Mucosa of descending colon (tissue), 3 donors: ENCODE measurements around the gene PAX2. TPM values are rescaled to one million over a fixed set of nuclear protein-coding genes. Genes with fewer than 3 reads are reported as not detected.
A peak's percentile ranks its signal among the peaks of the same experiment; 100 is the strongest.

Source experiments
- ATAC-seq: fragments of 200-7000 bp; cut with Tn5 transposase; one replicate; pipeline ENCODE4 v1.9.1; 2020; ENCODE audit warnings: mild to moderate bottlenecking, moderate library complexity
- DNase-seq, 3 donors: peaks; one replicate each; pipeline ENCODE4 v3.0.0-alpha.2; 2020
- H3K36me3 ChIP-seq: fragments of 200-600 bp; one replicate; pipeline ENCODE4 v1.8.0; 2021; ENCODE audit warnings: low read depth, mild to moderate bottlenecking
- H3K4me1 ChIP-seq: fragments of 200-600 bp; one replicate; pipeline ENCODE4 v1.8.0; 2021; ENCODE audit warnings: low read depth, mild to moderate bottlenecking
- H3K4me3 ChIP-seq: fragments of 200-600 bp; one replicate; pipeline ENCODE4 v1.8.0; 2021; ENCODE audit warnings: mild to moderate bottlenecking
- H3K9me3 ChIP-seq: fragments of 200-600 bp; one replicate; pipeline ENCODE4 v1.8.0; 2021; ENCODE audit warnings: mild to moderate bottlenecking
- intact Hi-C, 2 donors: fragments of 100-400 bp; cut with DNase I in 1 of 2; cut with micrococcal nuclease in 1 of 2; formaldehyde crosslinking; loops; one replicate each; pipeline versions ENCODE4 v1.11.0 to v1.11.1; 2022; cut with DNase I, micrococcal nuclease
- total RNA-seq, 3 donors: library from RNA; stranded (reverse); fragmentation: NEBNext Ultra II Directional in 2 of 3; extraction: Animal tissue kit (Norgen Biotek cat#: 25700) in 2 of 3; gene quantifications; one replicate each; pipeline versions ENCODE4 v1.2.1 to v1.2.4, GENCODE V29; 2021 to 2023
- TF ChIP-seq, protein P1 (sequence below): fragments of 200-600 bp; IDR thresholded peaks from one replicate; pipeline ENCODE4 v1.8.0; 2022; ENCODE audit warnings: antibody characterized with exemption, mild to moderate bottlenecking
- donor health status: DM: no; HTN: no; CAD: no; lungs with moderate emphysema.
- donor health status: DM: no; HTN: no; CAD: no.
- donor health status: DM: no; HTN: yes; CAD: no.

The PAX2 gene
- total RNA-seq, 3 donors from 2014 or later: not detected

DNA sequence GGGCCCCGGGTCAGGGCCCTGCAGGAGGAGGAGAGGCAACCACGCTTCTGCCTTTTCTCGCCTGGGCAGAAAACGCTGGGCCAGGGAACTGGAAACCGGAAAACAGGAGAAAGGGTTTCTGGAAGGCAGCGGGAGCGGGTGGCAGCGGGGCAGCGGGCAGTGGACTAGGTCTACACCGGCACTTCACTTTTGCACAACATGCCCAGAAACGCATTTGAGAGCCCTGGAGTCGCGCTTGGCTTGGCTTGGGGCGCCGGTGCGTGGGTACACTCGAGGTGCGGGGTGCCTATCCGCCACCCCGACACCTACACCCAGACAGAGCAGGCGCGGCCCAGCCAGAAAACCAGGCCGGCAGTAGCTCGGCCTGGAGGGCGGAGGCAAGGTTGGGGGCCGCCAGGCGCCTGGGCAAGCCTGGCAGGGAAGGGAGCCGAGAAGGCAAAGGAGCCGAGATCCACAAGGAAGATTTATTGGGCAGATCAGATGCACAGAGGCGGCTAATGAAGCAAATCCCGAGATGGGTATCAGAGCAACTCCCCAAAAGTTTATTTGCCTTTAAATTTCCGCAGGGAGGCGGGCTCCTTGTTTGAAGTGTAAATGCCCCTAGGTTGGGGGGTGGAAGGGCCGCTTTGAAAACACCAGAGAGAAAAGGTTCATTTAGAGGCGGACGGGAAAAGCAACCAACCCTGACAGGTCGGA lies 3.2 kb upstream of the PAX2 start:
- no peaks in the 10 kb centered on the region for H3K9me3 ChIP-seq
- no peak for ATAC-seq
- H3K36me3 ChIP-seq: no peaks in the 10 kb centered on the region
- intact Hi-C loops: loop anchor here in 1 of 2 donors (10.0 kb wide), 1 partner anchor 177 kb away; no protein-coding TSS in a partner anchor
- DNase-seq: no peak
- TF ChIP-seq, protein P1, sequence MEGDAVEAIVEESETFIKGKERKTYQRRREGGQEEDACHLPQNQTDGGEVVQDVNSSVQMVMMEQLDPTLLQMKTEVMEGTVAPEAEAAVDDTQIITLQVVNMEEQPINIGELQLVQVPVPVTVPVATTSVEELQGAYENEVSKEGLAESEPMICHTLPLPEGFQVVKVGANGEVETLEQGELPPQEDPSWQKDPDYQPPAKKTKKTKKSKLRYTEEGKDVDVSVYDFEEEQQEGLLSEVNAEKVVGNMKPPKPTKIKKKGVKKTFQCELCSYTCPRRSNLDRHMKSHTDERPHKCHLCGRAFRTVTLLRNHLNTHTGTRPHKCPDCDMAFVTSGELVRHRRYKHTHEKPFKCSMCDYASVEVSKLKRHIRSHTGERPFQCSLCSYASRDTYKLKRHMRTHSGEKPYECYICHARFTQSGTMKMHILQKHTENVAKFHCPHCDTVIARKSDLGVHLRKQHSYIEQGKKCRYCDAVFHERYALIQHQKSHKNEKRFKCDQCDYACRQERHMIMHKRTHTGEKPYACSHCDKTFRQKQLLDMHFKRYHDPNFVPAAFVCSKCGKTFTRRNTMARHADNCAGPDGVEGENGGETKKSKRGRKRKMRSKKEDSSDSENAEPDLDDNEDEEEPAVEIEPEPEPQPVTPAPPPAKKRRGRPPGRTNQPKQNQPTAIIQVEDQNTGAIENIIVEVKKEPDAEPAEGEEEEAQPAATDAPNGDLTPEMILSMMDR: no peak
- H3K4me3 ChIP-seq: no peak overlapping the region
- peaks cover 17% of the 10 kb centered on the region for H3K4me1 ChIP-seq

DNA sequence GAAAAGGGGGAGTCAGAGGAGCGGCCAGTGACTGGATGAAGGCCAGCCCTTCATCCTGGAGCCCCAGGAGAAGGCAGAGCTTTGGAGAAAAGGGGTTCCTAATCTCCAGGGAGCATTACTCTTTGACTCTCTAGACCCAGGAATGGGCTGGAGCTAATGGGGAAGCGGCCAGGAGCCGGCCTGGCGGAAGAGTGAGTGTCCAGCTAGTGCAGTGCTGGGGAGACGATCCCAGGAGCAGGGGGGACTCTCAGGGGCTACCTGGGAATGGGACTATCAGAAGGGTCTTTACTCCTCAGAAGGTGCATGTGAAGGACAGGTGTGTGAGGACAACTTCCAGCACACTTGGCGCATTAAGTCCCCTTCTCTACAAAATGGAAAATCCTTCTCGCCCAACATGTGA lies 2.4 kb upstream of the PAX2 start:
- DNase-seq (no peak), ATAC-seq (no peak)
- Histone ChIP-seq H3K9me3 (no peaks in the 10 kb centered on the region), H3K36me3 (no peaks in the 10 kb centered on the region), H3K4me1 (peaks cover 17% of the 10 kb centered on the region), H3K4me3 (no peak overlapping the region)
- intact Hi-C loops: loop anchor here in 1 of 2 donors (10.0 kb wide), 1 partner anchor 178 kb away; no protein-coding TSS in a partner anchor
- TF ChIP-seq, protein P1: no peak

DNA sequence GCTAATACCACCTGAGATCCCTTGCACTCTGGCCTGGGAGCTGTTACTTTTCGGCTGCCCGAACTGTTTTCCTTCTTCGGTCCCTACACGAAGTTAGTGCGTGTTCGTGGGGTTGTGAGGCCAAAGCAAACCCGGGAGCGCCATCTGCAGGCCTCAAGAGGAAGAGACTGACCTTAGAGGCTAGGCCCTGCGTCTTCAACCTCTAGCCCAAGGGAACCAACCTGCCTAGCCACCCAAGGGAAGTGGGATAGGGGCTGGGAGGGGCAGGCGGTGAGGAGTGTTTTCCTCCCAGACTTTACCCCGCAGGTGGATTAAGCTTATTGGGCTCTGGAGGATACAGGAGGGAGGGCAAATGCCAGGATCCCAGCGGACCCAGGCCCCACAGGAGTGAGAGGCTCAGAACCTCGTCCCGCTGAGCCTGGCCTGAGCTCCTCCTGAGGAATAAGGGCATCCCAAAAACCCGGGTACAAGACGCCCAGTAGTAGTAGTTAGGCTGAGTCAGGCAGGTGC lies 1.7 kb upstream of the PAX2 start:
- Histone ChIP-seq H3K4me1 (peaks cover 17% of the 10 kb centered on the region), H3K9me3 (no peaks in the 10 kb centered on the region), H3K36me3 (no peaks in the 10 kb centered on the region), H3K4me3 (no peak overlapping the region)
- ATAC-seq: peak; percentile 73
- intact Hi-C loops: loop anchor here in 1 of 2 donors (10.0 kb wide), 1 partner anchor 179 kb away; no protein-coding TSS in a partner anchor
- peak in 1 of 3 donors; percentile 34 for DNase-seq
- TF ChIP-seq, protein P1: peak; percentile 40

DNA sequence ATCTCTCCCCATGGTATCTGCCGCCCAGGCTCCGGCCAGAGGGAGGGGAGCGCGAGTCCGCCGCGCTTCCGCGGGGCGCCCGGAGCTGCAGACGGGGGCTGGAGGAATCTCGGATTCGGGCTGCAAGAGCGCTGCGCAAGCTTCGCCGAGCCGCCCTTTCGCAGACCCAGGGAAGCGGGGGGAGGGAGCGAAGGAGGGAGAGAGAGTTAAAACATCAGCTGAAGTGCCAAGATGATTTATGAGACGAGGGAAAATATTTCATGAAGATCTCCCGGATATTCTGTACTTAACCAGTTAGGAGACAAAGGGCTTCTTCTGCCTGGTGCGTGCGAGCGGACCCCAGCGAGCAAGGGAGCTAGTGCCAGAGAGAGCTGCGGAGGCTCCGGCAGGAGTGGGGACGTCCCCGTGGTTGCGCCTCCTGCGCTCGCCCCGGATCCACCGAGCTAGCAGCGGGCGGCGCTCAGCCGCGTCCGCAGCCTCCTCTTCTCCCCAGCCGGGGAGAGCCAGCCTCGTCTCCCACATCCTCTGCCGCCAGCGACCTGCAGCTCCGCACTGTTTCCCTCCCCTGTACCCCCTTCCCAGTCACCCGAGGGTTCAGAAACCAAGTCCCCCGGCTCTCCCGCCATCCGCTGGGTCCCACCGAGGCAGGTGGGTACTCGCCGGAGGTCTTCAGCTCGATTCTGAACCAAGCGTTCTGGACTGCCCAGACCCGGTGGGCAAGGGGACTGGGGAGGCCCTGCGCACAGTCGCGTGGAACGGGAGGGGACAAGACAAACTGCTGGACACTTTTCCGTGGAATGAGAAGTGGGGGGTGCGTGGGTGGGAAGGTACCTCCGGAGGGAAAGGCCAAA lies 1.0 kb upstream of the PAX2 start:
- peak; percentile 23 for ATAC-seq
- H3K4me1 ChIP-seq: peaks cover 17% of the 10 kb centered on the region
- H3K9me3 ChIP-seq: no peaks in the 10 kb centered on the region
- no peak overlapping the region for H3K4me3 ChIP-seq
- no peaks in the 10 kb centered on the region for H3K36me3 ChIP-seq
- intact Hi-C loops: loop anchor here in 1 of 2 donors (10.0 kb wide), 1 partner anchor 180 kb away; no protein-coding TSS in a partner anchor
- TF ChIP-seq, protein P1: no peak
- no peak for DNase-seq

DNA sequence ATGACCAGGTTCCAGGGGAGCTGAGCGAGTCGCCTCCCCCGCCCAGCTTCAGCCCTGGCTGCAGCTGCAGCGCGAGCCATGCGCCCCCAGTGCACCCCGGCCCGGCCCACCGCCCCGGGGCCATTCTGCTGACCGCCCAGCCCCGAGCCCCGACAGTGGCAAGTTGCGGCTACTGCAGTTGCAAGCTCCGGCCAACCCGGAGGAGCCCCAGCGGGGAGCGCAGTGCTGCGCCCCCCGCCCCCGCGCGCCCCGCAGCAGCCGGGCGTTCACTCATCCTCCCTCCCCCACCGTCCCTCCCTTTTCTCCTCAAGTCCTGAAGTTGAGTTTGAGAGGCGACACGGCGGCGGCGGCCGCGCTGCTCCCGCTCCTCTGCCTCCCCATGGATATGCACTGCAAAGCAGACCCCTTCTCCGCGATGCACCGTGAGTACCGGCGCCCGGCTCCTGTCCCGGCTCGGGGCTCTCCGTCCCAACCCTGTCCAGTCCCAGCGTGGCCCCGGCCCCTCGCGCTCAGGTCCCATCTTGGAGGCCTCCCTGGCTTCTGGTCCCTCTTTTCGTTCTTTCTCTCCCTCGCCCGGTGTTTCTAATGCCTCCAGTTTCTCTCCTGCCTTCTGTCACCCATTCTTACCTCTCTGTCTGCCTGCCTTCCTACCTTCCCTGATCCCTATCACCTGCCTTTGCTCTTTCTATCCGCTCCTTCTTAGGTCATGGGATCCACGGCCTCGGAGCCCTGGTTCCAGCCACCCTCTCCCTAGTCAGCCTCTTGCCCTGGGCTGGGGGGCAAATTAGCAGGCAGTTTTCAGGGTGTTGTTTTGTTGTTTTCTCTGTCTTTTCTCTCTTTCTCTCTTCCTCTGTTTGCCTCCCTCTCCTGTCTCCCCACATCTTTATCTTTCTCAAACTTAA lies 751 bp downstream of the PAX2 start:
- H3K36me3 ChIP-seq: no peaks in the 10 kb centered on the region
- H3K4me1 ChIP-seq: peaks cover 17% of the 10 kb centered on the region
- H3K4me3 ChIP-seq: no peak overlapping the region
- no peaks in the 10 kb centered on the region for H3K9me3 ChIP-seq
- intact Hi-C loops: loop anchor here in 1 of 2 donors (10.0 kb wide), 1 partner anchor 181 kb away; no protein-coding TSS in a partner anchor
- DNase-seq (no peak), ATAC-seq (no peak)
- TF ChIP-seq, protein P1: no peak
